HepG2 (cell line): ENCODE measurements around the gene DPH1. TPM values are rescaled to one million over a fixed set of nuclear protein-coding genes. Genes with fewer than 3 reads are reported as not detected.

Source experiments
- ATF3 ChIP-seq: sonication (generic); formaldehyde crosslinking; IDR thresholded peaks from 2 replicates; pipeline ENCODE4 v1.4.0; 2020; ENCODE audit warnings: missing genetic modification reagents
- EED ChIP-seq: sonication (generic); formaldehyde crosslinking; IDR thresholded peaks from 2 replicates; pipeline ENCODE4 v1.5.0; 2020; ENCODE audit warnings: mild to moderate bottlenecking, missing genetic modification reagents
- IRF2 ChIP-seq: IDR thresholded peaks from 2 replicates; pipeline ENCODE4 v1.6.1; 2018; ENCODE audit warnings: missing genetic modification reagents, missing compliant biosample characterization
- MXD4 ChIP-seq: IDR thresholded peaks from 2 replicates; pipeline ENCODE4 v1.6.1; 2016; ENCODE audit warnings: mild to moderate bottlenecking, missing biosample characterization, missing genetic modification reagents
- NFKB2 ChIP-seq: sonication (generic); formaldehyde crosslinking; IDR thresholded peaks from 2 replicates; pipeline ENCODE4 v1.4.0; 2020; ENCODE audit warnings: missing genetic modification reagents, borderline replicate concordance
- PAXIP1 ChIP-seq: sonication (generic); formaldehyde crosslinking; conservative IDR thresholded peaks from 2 replicates; pipeline ENCODE4 v1.4.0; 2020; ENCODE audit warnings: mild to moderate bottlenecking, missing genetic modification reagents, moderate library complexity
- PCBP2 ChIP-seq: fragments of 200-400 bp; formaldehyde crosslinking; optimal IDR thresholded peaks from 2 replicates; pipeline ENCODE3; 2018; ENCODE audit warnings: low read length, low read depth; ENCODE audit not compliant: poor library complexity, severe bottlenecking
- PLSCR1 ChIP-seq: sonication (generic); formaldehyde crosslinking; IDR thresholded peaks from 2 replicates; pipeline ENCODE4 v1.5.0; 2020; ENCODE audit warnings: missing genetic modification reagents, mild to moderate bottlenecking, borderline replicate concordance
- POLR2A ChIP-seq, 2 experiments: IDR thresholded peaks; 2 replicates each; pipeline ENCODE4 v1.6.1; 2011; ENCODE audit warnings: low read depth in 2 of 2, low read length in 2 of 2, mild to moderate bottlenecking in 1 of 2, moderate library complexity in 1 of 2; ENCODE audit not compliant: insufficient read depth in 1 of 2
- PRPF4 ChIP-seq: fragments of 200-400 bp; formaldehyde crosslinking; IDR thresholded peaks from 2 replicates; pipeline ENCODE4 v1.6.1; 2016; ENCODE audit warnings: low read length, low read depth; ENCODE audit not compliant: poor library complexity, severe bottlenecking
- RXRB ChIP-seq: IDR thresholded peaks from 2 replicates; pipeline ENCODE4 v1.6.1; 2016; ENCODE audit warnings: borderline replicate concordance, missing genetic modification reagents, missing compliant biosample characterization
- SIX1 ChIP-seq: sonication (generic); formaldehyde crosslinking; IDR thresholded peaks from 2 replicates; pipeline ENCODE4 v1.4.0; 2020; ENCODE audit warnings: missing genetic modification reagents, borderline replicate concordance
- SOX6 ChIP-seq, 2 experiments: fragments of 450-650 bp in 1 of 2; sonication (generic) in 1 of 2; formaldehyde crosslinking in 1 of 2; IDR thresholded peaks; 2 replicates each; pipeline versions ENCODE4 v1.4.0 to v1.6.1; 2017 to 2020; ENCODE audit warnings: antibody characterized with exemption in 1 of 2, mild to moderate bottlenecking in 1 of 2, missing genetic modification reagents in 1 of 2
- SUZ12 ChIP-seq: fragments of 150-350 bp; IDR thresholded peaks from 2 replicates; pipeline ENCODE4 v1.6.1; 2014; ENCODE audit warnings: low read depth, low read length
- ZBTB42 ChIP-seq: sonication (generic); formaldehyde crosslinking; IDR thresholded peaks from 2 replicates; pipeline ENCODE4 v1.5.0; 2020; ENCODE audit warnings: mild to moderate bottlenecking, missing genetic modification reagents
- ZNF329 ChIP-seq: sonication (generic); formaldehyde crosslinking; IDR thresholded peaks from 2 replicates; pipeline ENCODE4 v1.9.0; 2021; ENCODE audit warnings: low read depth, mild to moderate bottlenecking, missing genetic modification reagents
- ZNF414 ChIP-seq: sonication (generic); formaldehyde crosslinking; IDR thresholded peaks from 2 replicates; pipeline ENCODE4 v1.5.0; 2020; ENCODE audit warnings: missing genetic modification reagents
- ZNF446 ChIP-seq: sonication (generic); formaldehyde crosslinking; IDR thresholded peaks from 2 replicates; pipeline ENCODE4 v1.5.0; 2020; ENCODE audit warnings: mild to moderate bottlenecking, missing genetic modification reagents
- ZNF512 ChIP-seq: sonication (generic); formaldehyde crosslinking; IDR thresholded peaks from 2 replicates; pipeline ENCODE4 v1.4.0; 2020; ENCODE audit warnings: mild to moderate bottlenecking, missing genetic modification reagents
- ZNF552 ChIP-seq: sonication (generic); formaldehyde crosslinking; IDR thresholded peaks from 2 replicates; pipeline ENCODE4 v1.9.0; 2022; ENCODE audit warnings: missing genetic modification reagents, mild to moderate bottlenecking, borderline replicate concordance
- ZNF605 ChIP-seq: sonication (generic); formaldehyde crosslinking; IDR thresholded peaks from 2 replicates; pipeline ENCODE4 v1.8.0; 2022; ENCODE audit warnings: mild to moderate bottlenecking, missing genetic modification reagents
- ZNF784 ChIP-seq: sonication (generic); formaldehyde crosslinking; IDR thresholded peaks from 2 replicates; pipeline ENCODE4 v1.5.1; 2020; ENCODE audit warnings: missing genetic modification reagents, mild to moderate bottlenecking, borderline replicate concordance
- ZSCAN12 ChIP-seq: sonication (generic); formaldehyde crosslinking; IDR thresholded peaks from 2 replicates; pipeline ENCODE4 v1.9.0; 2021; ENCODE audit warnings: mild to moderate bottlenecking, missing genetic modification reagents
- polyA plus RNA-seq, 8 experiments: library from polyadenylated mRNA; depleted of rRNA in 3 of 8; stranded (reverse) in 7 of 8; unstranded in 1 of 8; fragments of >200 nt; fragmentation: Illumina TruSeq in 4 of 8; extraction: Trizol in 4 of 8; gene quantifications; 2 replicates each; pipeline versions ENCODE4 v1.2.1 to v1.2.3, GENCODE V29; 2011 to 2016; ENCODE audit warnings: low read depth in 4 of 8, missing spikeins in 1 of 8, mixed read lengths in 1 of 8; ENCODE audit not compliant: insufficient read depth in 1 of 8
- total RNA-seq, 5 experiments: library from RNA; depleted of rRNA; stranded (reverse); fragments of >200 nt; fragmentation: Illumina TruSeq; extraction: Trizol; gene quantifications; 2 replicates each; pipeline ENCODE4 v1.2.3, GENCODE V29; 2016; ENCODE audit warnings: low read depth in 1 of 5

The DPH1 gene
- total and polyA plus RNA-seq, 2 of the 13 experiments (the other 11 are each of a cell fraction or from before 2014, with no cell fraction given), result 25.3 to 42.8 TPM

- TF ChIP-seq PAXIP1 (CRISPR knock-in tag) (peak; percentile 61; the same call in 1 of the 2 replicates), IRF2 (CRISPR knock-in tag) (no peak), ZNF605 (CRISPR knock-in tag) (peak; percentile 89; the same call in 1 of the 2 replicates), PCBP2 (no peak), ZNF512 (no peak), ZBTB42 (CRISPR knock-in tag) (no peak), PRPF4 (no peak), MXD4 (CRISPR knock-in tag) (no peak), ZNF329 (CRISPR knock-in tag) (no peak), EED (no peak), NFKB2 (CRISPR knock-in tag) (0 out of 2 replicates have a peak, but pooled peaks have one; percentile 2), SIX1 (no peak), SUZ12 (no peak), ZSCAN12 (CRISPR knock-in tag) (no peak), ZNF414 (CRISPR knock-in tag) (no peak), ZNF784 (CRISPR knock-in tag) (no peak), RXRB (no peak), POLR2A (IDR thresholded peaks at IDR 0.05; ENCODE audit: insufficient read depth in 1 of 2, low read depth in 2 of 2, low read length in 2 of 2) (peak in 1 of 2 experiments; percentile 49; a peak in 1 of 4 replicates), PLSCR1 (CRISPR knock-in tag) (no peak), ZNF446 (no peak), SOX6 (IDR thresholded peaks at IDR 0.05) (no peak), SOX6 (CRISPR knock-in tag; IDR thresholded peaks at IDR 0.05) (peak; percentile 58), ZNF552 (CRISPR knock-in tag) (no peak), ATF3 (no peak)
These were observed 34.5 kb upstream of the DPH1 start (continued) for GRCh38 chr17:1995321-1995892.
